ENCODE data around the gene LTC4S.

DNA sequence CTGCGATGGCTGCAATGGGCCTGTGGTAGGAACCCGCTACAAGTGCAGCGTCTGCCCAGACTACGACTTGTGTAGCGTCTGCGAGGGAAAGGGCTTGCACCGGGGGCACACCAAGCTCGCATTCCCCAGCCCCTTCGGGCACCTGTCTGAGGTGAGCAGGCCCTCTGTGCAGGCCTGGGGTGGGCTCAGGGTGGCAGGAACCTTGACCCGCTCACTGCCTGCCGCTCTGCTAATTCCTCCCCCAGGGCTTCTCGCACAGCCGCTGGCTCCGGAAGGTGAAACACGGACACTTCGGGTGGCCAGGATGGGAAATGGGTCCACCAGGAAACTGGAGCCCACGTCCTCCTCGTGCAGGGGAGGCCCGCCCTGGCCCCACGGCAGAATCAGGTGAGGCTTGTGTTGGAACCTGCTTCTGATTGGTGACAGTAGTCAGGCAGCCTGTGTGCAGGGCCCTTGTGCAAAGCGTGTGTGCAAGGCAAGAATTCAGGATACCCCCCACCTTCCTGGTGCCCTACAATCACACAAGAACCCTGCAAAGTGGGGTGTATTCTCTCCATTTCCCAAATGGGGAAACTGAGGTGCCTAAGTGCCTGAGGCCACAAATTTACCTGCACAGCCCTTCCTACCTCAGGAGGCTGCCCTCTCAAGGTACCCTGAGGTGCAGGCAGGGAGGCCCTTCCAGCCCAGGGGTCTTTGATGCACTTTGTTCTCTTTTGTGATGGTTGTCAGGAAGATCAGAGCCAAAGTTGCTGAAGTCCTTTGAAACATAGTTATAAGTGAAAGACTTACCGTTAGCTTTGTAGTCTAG, 30.4 kb downstream of the LTC4S start:
- TF ChIP-seq, protein P1, sequence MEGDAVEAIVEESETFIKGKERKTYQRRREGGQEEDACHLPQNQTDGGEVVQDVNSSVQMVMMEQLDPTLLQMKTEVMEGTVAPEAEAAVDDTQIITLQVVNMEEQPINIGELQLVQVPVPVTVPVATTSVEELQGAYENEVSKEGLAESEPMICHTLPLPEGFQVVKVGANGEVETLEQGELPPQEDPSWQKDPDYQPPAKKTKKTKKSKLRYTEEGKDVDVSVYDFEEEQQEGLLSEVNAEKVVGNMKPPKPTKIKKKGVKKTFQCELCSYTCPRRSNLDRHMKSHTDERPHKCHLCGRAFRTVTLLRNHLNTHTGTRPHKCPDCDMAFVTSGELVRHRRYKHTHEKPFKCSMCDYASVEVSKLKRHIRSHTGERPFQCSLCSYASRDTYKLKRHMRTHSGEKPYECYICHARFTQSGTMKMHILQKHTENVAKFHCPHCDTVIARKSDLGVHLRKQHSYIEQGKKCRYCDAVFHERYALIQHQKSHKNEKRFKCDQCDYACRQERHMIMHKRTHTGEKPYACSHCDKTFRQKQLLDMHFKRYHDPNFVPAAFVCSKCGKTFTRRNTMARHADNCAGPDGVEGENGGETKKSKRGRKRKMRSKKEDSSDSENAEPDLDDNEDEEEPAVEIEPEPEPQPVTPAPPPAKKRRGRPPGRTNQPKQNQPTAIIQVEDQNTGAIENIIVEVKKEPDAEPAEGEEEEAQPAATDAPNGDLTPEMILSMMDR (IDR thresholded peaks at IDR 0.05) = no peak
- TF ChIP-seq, protein P2, sequence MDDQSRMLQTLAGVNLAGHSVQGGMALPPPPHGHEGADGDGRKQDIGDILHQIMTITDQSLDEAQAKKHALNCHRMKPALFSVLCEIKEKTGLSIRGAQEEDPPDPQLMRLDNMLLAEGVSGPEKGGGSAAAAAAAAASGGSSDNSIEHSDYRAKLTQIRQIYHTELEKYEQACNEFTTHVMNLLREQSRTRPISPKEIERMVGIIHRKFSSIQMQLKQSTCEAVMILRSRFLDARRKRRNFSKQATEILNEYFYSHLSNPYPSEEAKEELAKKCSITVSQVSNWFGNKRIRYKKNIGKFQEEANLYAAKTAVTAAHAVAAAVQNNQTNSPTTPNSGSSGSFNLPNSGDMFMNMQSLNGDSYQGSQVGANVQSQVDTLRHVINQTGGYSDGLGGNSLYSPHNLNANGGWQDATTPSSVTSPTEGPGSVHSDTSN (IDR thresholded peaks at IDR 0.05) = no peak
- TF ChIP-seq, protein P3, sequence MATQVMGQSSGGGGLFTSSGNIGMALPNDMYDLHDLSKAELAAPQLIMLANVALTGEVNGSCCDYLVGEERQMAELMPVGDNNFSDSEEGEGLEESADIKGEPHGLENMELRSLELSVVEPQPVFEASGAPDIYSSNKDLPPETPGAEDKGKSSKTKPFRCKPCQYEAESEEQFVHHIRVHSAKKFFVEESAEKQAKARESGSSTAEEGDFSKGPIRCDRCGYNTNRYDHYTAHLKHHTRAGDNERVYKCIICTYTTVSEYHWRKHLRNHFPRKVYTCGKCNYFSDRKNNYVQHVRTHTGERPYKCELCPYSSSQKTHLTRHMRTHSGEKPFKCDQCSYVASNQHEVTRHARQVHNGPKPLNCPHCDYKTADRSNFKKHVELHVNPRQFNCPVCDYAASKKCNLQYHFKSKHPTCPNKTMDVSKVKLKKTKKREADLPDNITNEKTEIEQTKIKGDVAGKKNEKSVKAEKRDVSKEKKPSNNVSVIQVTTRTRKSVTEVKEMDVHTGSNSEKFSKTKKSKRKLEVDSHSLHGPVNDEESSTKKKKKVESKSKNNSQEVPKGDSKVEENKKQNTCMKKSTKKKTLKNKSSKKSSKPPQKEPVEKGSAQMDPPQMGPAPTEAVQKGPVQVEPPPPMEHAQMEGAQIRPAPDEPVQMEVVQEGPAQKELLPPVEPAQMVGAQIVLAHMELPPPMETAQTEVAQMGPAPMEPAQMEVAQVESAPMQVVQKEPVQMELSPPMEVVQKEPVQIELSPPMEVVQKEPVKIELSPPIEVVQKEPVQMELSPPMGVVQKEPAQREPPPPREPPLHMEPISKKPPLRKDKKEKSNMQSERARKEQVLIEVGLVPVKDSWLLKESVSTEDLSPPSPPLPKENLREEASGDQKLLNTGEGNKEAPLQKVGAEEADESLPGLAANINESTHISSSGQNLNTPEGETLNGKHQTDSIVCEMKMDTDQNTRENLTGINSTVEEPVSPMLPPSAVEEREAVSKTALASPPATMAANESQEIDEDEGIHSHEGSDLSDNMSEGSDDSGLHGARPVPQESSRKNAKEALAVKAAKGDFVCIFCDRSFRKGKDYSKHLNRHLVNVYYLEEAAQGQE (IDR thresholded peaks at IDR 0.05) = no peak
- TF ChIP-seq, protein P4, sequence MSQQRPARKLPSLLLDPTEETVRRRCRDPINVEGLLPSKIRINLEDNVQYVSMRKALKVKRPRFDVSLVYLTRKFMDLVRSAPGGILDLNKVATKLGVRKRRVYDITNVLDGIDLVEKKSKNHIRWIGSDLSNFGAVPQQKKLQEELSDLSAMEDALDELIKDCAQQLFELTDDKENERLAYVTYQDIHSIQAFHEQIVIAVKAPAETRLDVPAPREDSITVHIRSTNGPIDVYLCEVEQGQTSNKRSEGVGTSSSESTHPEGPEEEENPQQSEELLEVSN (IDR thresholded peaks at IDR 0.05; ENCODE audit: borderline replicate concordance, low read depth) = no peak
- TF ChIP-seq SMC3 (IDR thresholded peaks at IDR 0.05) = no peak
- TF ChIP-seq, protein P5, sequence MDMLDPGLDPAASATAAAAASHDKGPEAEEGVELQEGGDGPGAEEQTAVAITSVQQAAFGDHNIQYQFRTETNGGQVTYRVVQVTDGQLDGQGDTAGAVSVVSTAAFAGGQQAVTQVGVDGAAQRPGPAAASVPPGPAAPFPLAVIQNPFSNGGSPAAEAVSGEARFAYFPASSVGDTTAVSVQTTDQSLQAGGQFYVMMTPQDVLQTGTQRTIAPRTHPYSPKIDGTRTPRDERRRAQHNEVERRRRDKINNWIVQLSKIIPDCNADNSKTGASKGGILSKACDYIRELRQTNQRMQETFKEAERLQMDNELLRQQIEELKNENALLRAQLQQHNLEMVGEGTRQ (IDR thresholded peaks at IDR 0.05) = no peak
- TF ChIP-seq PHF8 (IDR thresholded peaks at IDR 0.05; ENCODE audit: borderline replicate concordance, low read depth) = no peak
- TF ChIP-seq, protein P6, sequence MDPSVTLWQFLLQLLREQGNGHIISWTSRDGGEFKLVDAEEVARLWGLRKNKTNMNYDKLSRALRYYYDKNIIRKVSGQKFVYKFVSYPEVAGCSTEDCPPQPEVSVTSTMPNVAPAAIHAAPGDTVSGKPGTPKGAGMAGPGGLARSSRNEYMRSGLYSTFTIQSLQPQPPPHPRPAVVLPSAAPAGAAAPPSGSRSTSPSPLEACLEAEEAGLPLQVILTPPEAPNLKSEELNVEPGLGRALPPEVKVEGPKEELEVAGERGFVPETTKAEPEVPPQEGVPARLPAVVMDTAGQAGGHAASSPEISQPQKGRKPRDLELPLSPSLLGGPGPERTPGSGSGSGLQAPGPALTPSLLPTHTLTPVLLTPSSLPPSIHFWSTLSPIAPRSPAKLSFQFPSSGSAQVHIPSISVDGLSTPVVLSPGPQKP (IDR thresholded peaks at IDR 0.05; ENCODE audit: low read depth, low read length) = no peak
- no peak for TF ChIP-seq EP300 (IDR thresholded peaks at IDR 0.05)
- 0 out of 2 replicates have a peak, but pooled peaks have one; percentile 15 for TF ChIP-seq POLR2A (IDR thresholded peaks at IDR 0.05; ENCODE audit: low read length)
- TF ChIP-seq CHD4 (IDR thresholded peaks at IDR 0.05; ENCODE audit: borderline replicate concordance) = no peak
- no peak for TF ChIP-seq CHD2 (IDR thresholded peaks at IDR 0.05; ENCODE audit: low read length, partially characterized antibody)
- no peak for TF ChIP-seq MYC (IDR thresholded peaks at IDR 0.05; ENCODE audit: borderline replicate concordance, low read length)
